ENCODE measurements around the gene SCD5. TPM values are rescaled to one million over a fixed set of nuclear protein-coding genes. Genes with fewer than 3 reads are reported as not detected.
A peak's percentile ranks its signal among the peaks of the same experiment; 100 is the strongest.

SCD5 gene
- total RNA-seq, 2 donors from 2014 or later = 0.98 to 3.2 TPM

DNA sequence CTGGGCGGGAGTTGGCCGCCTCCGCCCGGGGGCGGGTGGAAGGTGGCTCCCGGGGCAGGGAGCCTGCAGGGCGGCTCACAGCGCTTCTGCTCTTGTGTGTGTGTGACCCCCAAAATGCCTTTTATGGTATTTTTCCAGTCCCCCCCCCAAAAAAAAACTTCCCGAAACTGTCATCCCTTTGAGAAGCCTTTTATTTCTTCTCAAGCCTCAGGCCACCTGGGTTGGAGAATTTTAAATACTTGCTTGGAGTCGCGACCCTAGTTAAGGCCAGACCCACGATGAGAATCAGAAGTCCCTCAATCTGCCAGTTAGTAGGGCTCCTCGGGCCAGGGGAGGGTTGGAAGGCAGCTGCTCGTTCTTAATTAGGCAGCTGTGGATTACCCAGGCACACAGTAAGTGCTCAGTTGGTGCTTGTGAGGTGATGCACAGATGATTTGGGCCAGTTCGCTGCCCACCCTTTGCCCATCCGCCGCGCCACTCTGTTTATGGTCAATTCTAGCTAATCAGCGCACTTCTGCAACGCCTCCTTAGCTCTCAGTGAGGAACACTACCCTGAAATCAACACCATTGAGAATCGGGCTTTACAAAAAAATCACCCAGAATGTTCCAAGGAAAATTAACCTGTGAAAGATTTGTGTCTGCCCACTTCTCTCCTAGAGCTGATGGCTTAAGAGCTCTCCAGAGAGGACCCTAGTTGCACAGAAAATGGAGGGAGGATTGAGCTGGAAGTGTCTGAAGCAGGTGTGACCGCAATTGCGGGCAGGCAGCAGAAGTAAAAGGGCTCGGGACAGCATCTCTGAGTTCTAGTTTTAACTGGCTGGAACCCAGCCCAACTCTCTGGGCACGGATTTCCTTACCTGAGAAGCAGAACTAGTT, 648 bp upstream of the SCD5 start:
- DNase-seq = no peak

DNA sequence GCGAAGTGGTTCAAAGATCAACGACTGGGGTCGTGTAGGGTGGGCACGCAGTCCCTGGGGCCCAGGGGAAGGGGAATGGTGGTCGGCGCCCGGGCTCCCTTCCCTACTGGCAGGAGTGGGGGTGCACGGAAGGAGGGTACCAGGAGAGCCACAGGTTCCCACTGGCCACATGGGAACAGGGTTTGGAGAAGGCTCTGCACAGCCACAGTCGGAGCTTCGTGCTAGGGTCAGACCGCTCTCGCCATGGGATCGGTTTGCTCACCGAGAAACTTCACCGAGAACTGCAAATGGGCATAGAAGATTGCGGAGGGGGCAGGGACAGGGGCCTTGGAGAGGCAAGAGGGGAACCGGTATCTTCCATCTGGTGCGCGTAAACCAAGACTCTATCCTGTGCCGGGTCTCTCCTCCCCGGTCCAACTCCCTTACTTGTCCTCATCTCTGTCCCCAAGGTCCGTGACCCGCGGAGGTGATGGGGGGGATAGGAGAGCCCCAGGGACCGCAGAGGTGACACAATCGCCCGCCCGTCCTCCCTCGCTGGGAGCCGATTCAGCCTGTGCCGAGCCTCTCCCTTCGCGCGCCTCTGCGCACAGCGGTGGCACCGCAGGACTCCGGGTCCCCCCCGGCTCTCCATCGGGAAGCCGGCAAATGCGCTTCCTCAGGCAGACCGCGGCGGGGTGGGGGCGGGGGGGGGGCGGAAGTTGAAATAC, 1.0 kb downstream of the SCD5 start:
- intact Hi-C loops (cut with DNase I, micrococcal nuclease) = no loop called here
- no peak for ATAC-seq
- DNase-seq = peak in 1 of 2 donors; percentile 22

More for the DNA sequence above, 648 bp upstream of the SCD5 start:
- intact Hi-C loops (cut with DNase I, micrococcal nuclease) = no loop called here
- peak; percentile 14 for ATAC-seq

GRCh38 chr4:82797040-82797404, 1.6 kb downstream of the SCD5 start:
- DNase-seq (no peak), ATAC-seq (no peak)
- intact Hi-C loops (cut with DNase I, micrococcal nuclease) = no loop called here

- ATAC-seq (no peak), DNase-seq (no peak)
- intact Hi-C loops (cut with DNase I, micrococcal nuclease) = no loop called here
These were observed 5.5 kb downstream of the SCD5 start for GRCh38 chr4:82792912-82793649.

- ATAC-seq (no peak), DNase-seq (no peak)
- intact Hi-C loops (cut with DNase I, micrococcal nuclease) = no loop called here
These were observed 7.4 kb downstream of the SCD5 start for GRCh38 chr4:82791179-82791578.

GRCh38 chr4:82790060-82790660, 8.4 kb downstream of the SCD5 start:
- DNase-seq (no peak), ATAC-seq (no peak)
- intact Hi-C loops (cut with DNase I, micrococcal nuclease) = no loop called here

DNA sequence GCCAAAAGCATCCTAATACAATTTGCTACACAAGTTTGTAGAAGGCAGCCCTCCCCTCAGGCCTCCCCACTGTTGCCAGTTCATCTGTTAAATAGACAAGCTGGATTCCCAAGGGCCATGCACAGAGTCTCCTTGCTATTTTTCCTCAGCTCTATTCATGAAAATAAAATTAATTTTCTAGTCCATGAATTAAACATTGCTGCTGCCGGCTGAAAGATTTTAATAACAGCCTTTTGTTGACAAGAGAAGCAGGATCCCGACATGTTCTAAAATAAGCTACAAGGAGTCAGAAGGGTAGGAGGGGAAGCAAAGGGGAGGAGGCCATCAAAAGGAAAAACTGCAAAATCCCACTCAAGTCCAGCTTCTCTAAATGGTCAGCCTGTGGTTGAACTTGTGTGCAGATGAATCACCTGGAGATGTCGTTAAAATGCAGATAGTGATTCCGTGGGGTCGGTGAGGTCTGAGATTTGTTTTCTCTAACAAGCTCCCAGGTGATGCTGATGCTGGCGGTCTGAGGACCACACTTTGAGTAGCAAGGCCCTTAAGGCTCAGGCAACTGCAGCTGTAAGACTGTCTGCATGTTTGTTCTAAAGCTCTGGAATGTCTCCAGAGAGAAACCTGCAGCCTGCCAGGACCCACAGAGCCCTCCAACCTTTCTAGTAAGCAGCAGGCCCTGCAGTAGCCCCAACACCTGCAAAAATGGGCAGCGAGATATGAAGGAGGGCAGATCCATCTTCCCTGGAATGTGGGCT, 9.4 kb downstream of the SCD5 start:
- ATAC-seq (no peak), DNase-seq (no peak)
- intact Hi-C loops (cut with DNase I, micrococcal nuclease) = no loop called here

DNA sequence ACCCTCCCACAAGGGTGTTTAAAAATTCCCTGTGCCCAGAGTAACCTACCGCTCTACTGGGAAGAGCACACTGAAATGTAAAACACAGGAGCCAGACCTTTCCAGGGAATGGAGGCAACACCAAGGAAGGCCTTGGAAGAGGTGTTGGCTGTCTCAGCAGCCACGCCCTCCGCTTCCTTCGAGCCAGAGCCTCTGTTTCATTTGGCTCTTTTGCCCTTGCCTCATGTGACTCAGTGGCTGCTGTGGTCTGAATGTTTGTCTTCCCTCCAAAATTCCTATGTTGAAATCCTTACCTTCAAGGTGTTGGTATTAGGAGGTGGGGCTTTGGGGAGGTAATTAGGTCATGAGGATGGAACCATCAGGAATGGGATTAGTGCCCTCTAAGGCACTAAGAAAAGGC, 11.3 kb downstream of the SCD5 start:
- intact Hi-C loops (cut with DNase I, micrococcal nuclease) = no loop called here

GRCh38 chr4:82786828-82787227, 11.8 kb downstream of the SCD5 start:
- DNase-seq = no peak
- no peak for ATAC-seq
- intact Hi-C loops (cut with DNase I, micrococcal nuclease) = no loop called here

More for the DNA sequence above, 11.3 kb downstream of the SCD5 start:
- ATAC-seq (no peak), DNase-seq (no peak)

- intact Hi-C loops (cut with DNase I, micrococcal nuclease) = no loop called here
- ATAC-seq = peak; percentile 5
- no peak for DNase-seq
These were observed 12.8 kb downstream of the SCD5 start for GRCh38 chr4:82785611-82786400.

DNA sequence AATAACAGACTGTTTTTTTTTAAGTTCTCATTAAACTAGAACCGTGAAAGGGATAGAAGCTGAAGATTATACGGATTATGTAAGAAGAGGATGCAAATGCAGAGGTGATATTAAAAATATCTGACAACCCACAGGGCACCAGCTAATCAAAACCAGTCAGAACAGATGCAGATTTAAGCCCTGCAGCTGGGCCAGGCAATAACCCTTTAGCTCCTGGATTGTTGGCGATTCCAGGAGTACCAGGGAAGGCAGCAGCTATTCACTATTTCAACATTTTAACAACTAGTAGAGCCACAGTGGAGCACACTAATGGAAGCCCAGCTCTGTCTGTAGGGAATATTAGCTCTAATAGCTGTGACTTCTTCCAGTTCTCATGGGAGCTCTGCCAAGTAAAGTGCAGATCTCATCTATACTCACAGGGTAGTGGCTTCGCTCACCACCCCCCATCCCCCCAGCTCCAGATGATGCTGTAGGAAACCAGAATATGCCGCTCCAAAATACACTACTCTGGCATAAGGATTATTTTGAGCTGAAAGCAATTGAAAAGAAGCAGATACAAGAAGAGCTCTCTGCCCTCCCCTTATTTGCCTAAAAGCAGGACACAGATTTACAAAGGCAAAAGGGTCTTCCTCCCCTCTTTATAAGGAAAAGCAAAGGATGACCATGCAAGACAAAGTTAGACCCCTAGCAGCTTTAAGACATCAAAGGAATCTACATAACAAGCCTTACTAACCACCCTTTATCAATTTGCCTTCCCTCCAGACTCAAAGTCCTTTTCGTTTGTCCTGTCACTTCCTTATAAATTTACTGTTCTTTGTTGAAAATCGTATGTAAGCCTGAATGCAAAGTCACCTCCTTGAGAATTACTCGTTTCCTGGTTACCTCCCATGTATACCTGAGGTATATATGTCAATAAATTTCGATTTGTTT, 13.7 kb downstream of the SCD5 start:
- ATAC-seq = peak; percentile 78
- intact Hi-C loops (cut with DNase I, micrococcal nuclease) = no loop called here
- no peak for DNase-seq

DNA sequence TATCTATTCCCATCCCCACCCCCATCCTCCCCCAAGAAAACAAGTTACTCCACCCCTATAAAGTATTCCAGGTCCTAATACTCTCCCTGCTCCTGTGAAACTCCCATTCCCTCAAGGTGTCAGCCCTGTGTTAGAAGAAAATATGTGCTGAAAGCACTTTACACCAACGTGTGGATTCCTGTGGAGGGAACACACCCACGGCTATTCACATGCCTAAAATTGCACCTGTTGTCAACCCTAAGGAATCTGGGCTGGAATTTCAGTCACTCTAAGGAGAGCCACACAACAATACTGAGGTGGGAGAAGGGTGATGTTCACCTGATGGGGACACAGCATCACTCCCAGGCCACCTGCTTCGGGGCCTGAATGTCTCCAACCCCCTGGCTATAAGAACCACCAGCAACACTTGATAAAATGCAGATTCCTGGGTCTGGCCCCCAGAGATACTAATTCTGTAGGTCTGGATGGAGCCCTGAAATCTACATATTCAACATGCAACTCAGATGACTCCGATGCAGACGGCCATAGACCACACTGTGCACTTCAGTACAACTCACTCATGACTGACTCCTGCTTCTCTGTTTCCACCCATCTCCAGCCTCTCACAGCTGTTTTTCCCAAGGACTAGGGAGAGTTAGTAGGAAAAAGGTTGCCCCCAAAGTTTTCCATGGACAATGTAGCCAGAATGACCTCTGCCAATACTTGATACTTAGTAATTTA, 15.8 kb downstream of the SCD5 start:
- intact Hi-C loops (cut with DNase I, micrococcal nuclease) = no loop called here
- DNase-seq = no peak
- no peak for ATAC-seq

DNA sequence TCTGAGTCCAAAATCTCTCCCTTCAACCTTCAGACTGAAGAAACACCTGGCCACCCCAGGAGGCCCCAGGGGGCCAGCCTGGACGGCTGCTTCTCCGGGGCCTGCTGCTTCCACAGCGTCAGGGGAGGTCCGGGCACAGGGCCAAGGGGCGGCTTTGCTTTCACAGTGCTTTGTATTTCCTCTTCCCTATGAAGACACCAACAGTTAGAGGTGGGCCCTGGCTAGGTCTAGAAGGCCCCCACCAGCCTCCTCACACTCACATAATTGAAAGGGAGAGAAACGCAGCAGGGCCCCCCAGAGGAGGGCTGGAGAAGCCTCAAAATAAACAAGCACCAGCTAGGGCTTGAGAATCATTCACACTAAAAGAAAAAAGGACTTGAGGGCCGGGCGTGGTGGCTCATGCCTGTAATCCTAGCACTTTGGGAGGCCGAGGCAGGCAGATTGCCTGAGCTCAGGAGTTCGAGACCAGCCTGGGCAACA, 17.8 kb downstream of the SCD5 start:
- peak; percentile 79 to 81 for DNase-seq
- ATAC-seq = peak; percentile 84

DNA sequence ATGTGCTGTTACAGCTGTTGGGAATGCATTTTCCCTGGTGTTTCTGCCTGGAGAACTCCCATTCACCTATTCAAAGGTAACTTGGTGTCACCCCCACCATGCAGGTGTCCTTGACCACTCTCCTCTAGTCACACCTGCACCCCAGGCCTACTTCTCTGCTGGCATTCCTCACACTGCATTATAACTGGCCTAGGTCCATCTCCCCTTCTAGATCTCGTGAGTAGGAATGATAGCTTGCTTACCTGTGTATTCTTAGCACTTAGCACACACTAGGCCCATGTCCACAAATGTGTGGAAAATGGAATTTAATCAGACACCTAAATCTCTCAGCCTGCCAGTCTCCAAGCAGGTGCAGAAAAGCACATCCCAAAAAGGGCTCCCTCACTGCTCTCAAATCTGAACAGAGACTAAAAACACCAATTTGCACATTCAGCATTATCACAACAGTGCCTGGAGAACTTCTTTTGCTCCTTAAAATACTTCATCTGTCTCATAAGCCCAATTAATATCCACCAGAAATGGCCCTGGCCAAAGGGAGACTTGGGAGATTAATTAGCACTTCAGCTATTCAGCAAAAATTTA, 18.3 kb downstream of the SCD5 start:
- intact Hi-C loops (cut with DNase I, micrococcal nuclease) = no loop called here
- ATAC-seq (no peak), DNase-seq (no peak)

More for the DNA sequence above, 17.8 kb downstream of the SCD5 start:
- intact Hi-C loops (cut with DNase I, micrococcal nuclease) = no loop called here

DNA sequence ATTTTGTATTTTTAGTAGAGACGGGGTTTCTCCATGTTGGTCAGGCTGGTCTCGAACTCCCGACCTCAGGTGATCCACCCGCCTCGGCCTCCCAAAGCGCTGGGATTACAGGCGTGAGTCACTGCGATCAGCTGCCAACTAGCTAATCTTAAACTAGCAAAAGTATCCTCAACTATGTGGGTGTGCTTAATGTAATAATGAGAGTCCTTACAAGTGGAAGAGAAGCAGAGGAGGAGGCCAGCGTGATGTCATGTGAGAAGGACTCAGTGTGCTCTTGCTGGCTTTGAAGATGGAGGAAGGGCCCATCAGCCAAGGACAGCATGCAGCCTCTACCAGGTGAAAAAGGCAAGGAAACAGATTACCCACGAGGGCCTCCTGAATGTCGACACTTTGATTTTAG, 19.6 kb downstream of the SCD5 start:
- no peak for DNase-seq
- intact Hi-C loops (cut with DNase I, micrococcal nuclease) = no loop called here
- no peak for ATAC-seq
